Suprapubic skin (tissue), 4 donors: ENCODE data around the gene BBS1. TPM values are rescaled to one million over a fixed set of nuclear protein-coding genes. Genes with fewer than 3 reads are reported as not detected.

ENCODE experiments used
- DNase-seq, 2 donors: peaks; one replicate each; pipeline ENCODE4 v3.0.0-alpha.2; 2019; ENCODE audit warnings: low spot score in 2 of 2
- H3K27ac ChIP-seq: fragments of 200-600 bp; sonication (generic); one replicate; pipeline ENCODE4 v1.5.1; 2019
- H3K27me3 ChIP-seq: fragments of 200-600 bp; sonication (generic); one replicate; pipeline ENCODE4 v1.5.1; 2019
- H3K36me3 ChIP-seq: fragments of 200-600 bp; sonication (generic); one replicate; pipeline ENCODE4 v1.5.1; 2019
- H3K4me1 ChIP-seq: fragments of 200-600 bp; sonication (generic); one replicate; pipeline ENCODE4 v1.5.1; 2019
- H3K4me3 ChIP-seq: fragments of 200-600 bp; sonication (generic); one replicate; pipeline ENCODE4 v1.5.1; 2019; ENCODE audit warnings: mild to moderate bottlenecking
- H3K9me3 ChIP-seq: fragments of 200-600 bp; sonication (generic); one replicate; pipeline ENCODE4 v1.5.1; 2019
- EP300 ChIP-seq: sonication (generic); formaldehyde crosslinking; IDR thresholded peaks from one replicate; pipeline ENCODE4 v1.6.1; 2017; ENCODE audit warnings: antibody characterized with exemption
- POLR2A ChIP-seq, 2 donors: fragments of 450-650 bp; IDR thresholded peaks; one replicate each; pipeline ENCODE4 v1.6.1; 2017; ENCODE audit warnings: antibody characterized with exemption in 2 of 2, mild to moderate bottlenecking in 2 of 2, moderate library complexity in 2 of 2
- POLR2AphosphoS5 ChIP-seq, 3 donors: sonication (generic); formaldehyde crosslinking; IDR thresholded peaks; one replicate each; pipeline ENCODE4 v1.6.1; 2017; ENCODE audit warnings: antibody characterized with exemption in 3 of 3
- WGBS: methylation state at CpG from one replicate; pipeline ENCODE4 v1.1.5; 2018; 5-methylcytosine and 5-hydroxymethylcytosine counted together
- total RNA-seq, 4 donors: library from RNA; depleted of rRNA; stranded (reverse); fragments of >200 nt; gene quantifications; one replicate each; pipeline ENCODE4 v1.1.0, GENCODE V29; 2016
- TF ChIP-seq, protein P1 (sequence below), 2 donors: fragments of 200-600 bp in 1 of 2; fragments of 450-650 bp in 1 of 2; sonication (generic) in 1 of 2; IDR thresholded peaks; one replicate each; pipeline ENCODE4 v1.5.1; 2016 to 2019; ENCODE audit warnings: antibody characterized with exemption in 2 of 2, mild to moderate bottlenecking in 1 of 2, moderate library complexity in 1 of 2

BBS1 gene
- total RNA-seq, 4 donors from 2014 or later: 35.5 to 85.2 (median 57.0) TPM

DNA sequence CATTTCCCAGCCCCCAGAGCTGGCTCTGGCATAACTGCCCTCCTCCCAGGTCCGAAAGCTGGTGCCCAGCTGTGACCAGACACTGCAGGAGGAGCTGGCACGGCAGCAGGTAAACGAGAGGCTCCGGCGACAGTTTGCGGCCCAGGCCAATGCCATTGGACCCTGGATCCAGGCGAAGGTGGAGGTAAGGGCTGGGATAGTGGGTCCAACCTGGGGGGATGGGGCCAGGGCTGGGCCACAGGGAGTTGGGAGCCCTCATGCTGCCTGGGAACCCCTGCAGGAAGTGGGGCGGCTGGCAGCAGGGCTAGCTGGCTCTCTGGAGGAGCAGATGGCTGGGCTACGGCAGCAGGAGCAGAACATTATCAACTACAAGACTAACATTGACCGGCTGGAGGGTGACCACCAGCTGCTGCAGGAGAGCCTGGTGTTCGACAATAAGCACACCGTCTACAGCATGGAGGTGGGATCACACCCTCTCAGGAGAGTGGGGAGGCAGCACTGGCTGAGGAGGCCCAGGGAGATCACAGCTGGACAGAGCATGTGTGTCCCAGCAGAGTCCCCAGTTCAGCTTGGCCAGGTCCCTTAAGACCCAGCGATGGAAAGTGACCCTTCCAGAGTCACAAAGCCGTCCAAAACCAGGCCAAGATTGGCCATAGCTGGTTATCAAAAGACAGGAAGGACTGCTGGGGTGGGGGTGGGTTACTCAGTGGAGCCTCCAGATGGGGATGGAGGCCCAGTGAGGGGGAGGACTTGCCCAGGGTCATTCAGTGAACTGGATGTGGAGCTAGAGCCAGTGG is 50.9 kb downstream of the BBS1 start:
- no peak for DNase-seq
- Histone ChIP-seq H3K4me3 (no peak overlapping the region), H3K9me3 (no peaks in the 10 kb centered on the region)

GRCh38 chr11:66561975-66562248 is 51.5 kb downstream of the BBS1 start:
- no peaks in the 10 kb centered on the region for H3K9me3 ChIP-seq
- no peak overlapping the region for H3K27ac ChIP-seq
- no peak for TF ChIP-seq EP300
- TF ChIP-seq, protein P1, sequence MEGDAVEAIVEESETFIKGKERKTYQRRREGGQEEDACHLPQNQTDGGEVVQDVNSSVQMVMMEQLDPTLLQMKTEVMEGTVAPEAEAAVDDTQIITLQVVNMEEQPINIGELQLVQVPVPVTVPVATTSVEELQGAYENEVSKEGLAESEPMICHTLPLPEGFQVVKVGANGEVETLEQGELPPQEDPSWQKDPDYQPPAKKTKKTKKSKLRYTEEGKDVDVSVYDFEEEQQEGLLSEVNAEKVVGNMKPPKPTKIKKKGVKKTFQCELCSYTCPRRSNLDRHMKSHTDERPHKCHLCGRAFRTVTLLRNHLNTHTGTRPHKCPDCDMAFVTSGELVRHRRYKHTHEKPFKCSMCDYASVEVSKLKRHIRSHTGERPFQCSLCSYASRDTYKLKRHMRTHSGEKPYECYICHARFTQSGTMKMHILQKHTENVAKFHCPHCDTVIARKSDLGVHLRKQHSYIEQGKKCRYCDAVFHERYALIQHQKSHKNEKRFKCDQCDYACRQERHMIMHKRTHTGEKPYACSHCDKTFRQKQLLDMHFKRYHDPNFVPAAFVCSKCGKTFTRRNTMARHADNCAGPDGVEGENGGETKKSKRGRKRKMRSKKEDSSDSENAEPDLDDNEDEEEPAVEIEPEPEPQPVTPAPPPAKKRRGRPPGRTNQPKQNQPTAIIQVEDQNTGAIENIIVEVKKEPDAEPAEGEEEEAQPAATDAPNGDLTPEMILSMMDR (IDR thresholded peaks at IDR 0.05): no peak
- peaks cover 9% of the 10 kb centered on the region for H3K27me3 ChIP-seq
- H3K4me3 ChIP-seq: no peak overlapping the region
- DNase-seq: no peak
- WGBS: 92% methylated on average over 7 of the region's 9 CpGs
- peaks cover 10% of the 10 kb centered on the region for H3K4me1 ChIP-seq
- H3K36me3 ChIP-seq: peaks cover 29% of the 10 kb centered on the region

More for the DNA sequence above, 50.9 kb downstream of the BBS1 start:
- TF ChIP-seq, protein P1 (IDR thresholded peaks at IDR 0.05): no peak
- TF ChIP-seq POLR2AphosphoS5 (IDR thresholded peaks at IDR 0.05): no peak
- no peak for TF ChIP-seq POLR2A (IDR thresholded peaks at IDR 0.05)
- no peak for TF ChIP-seq EP300
- Histone ChIP-seq H3K27me3 (peaks cover 9% of the 10 kb centered on the region), H3K36me3 (peaks cover 29% of the 10 kb centered on the region), H3K27ac (no peak overlapping the region), H3K4me1 (peaks cover 10% of the 10 kb centered on the region)
- WGBS: 77% methylated on average over 8 of the region's 14 CpGs

- TF ChIP-seq POLR2A (IDR thresholded peaks at IDR 0.05): no peak
- no peak for TF ChIP-seq EP300
- no peak for TF ChIP-seq POLR2AphosphoS5 (IDR thresholded peaks at IDR 0.05)
- TF ChIP-seq, protein P1 (IDR thresholded peaks at IDR 0.05): no peak
- no peak overlapping the region for H3K4me3 ChIP-seq
- no peaks in the 10 kb centered on the region for H3K9me3 ChIP-seq
- no peak overlapping the region for H3K27ac ChIP-seq
- peaks cover 29% of the 10 kb centered on the region for H3K36me3 ChIP-seq
- 72% methylated on average over 2 of the region's 2 CpGs for WGBS
- DNase-seq: no peak
- peaks cover 6% of the 10 kb centered on the region for H3K27me3 ChIP-seq
- H3K4me1 ChIP-seq: peaks cover 11% of the 10 kb centered on the region
These were observed 51.8 kb downstream of the BBS1 start for GRCh38 chr11:66562275-66562674.

GRCh38 chr11:66562907-66563583 is 52.6 kb downstream of the BBS1 start:
- no peak for DNase-seq

GRCh38 chr11:66563832-66564231 is 53.4 kb downstream of the BBS1 start:
- TF ChIP-seq POLR2A (IDR thresholded peaks at IDR 0.05) (no peak), EP300 (no peak), POLR2AphosphoS5 (IDR thresholded peaks at IDR 0.05) (no peak)
- TF ChIP-seq, protein P1 (IDR thresholded peaks at IDR 0.05): no peak
- no peak for DNase-seq
- WGBS: 87% methylated on average over 3 of the region's 10 CpGs
- peaks cover 29% of the 10 kb centered on the region for H3K36me3 ChIP-seq
- no peak overlapping the region for H3K27ac ChIP-seq
- peaks cover 25% of the 10 kb centered on the region for H3K4me1 ChIP-seq
- H3K4me3 ChIP-seq: no peak overlapping the region
- no peaks in the 10 kb centered on the region for H3K9me3 ChIP-seq
- no peaks in the 10 kb centered on the region for H3K27me3 ChIP-seq

More at GRCh38 chr11:66562907-66563583, 52.6 kb downstream of the BBS1 start:
- H3K27ac ChIP-seq: no peak overlapping the region
- H3K27me3 ChIP-seq: peaks cover 3% of the 10 kb centered on the region
- peaks cover 19% of the 10 kb centered on the region for H3K4me1 ChIP-seq
- TF ChIP-seq, protein P1 (IDR thresholded peaks at IDR 0.05): no peak
- TF ChIP-seq POLR2AphosphoS5 (IDR thresholded peaks at IDR 0.05) (no peak), POLR2A (IDR thresholded peaks at IDR 0.05) (no peak), EP300 (no peak)
- 85% methylated on average over 12 of the region's 20 CpGs for WGBS
- no peaks in the 10 kb centered on the region for H3K9me3 ChIP-seq
- peaks cover 29% of the 10 kb centered on the region for H3K36me3 ChIP-seq
- H3K4me3 ChIP-seq: no peak overlapping the region
